Right lung (tissue), 5 donors: ENCODE data around the gene TKT. TPM values are rescaled to one million over a fixed set of nuclear protein-coding genes. Genes with fewer than 3 reads are reported as not detected.
"Not testable (repeated sequence)": the region's sequence is repeated elsewhere in the genome, so short reads cannot be mapped to it uniquely, and the experiment has no call there.

Source experiments
- DNase-seq, 2 donors: peaks; one replicate each; pipeline ENCODE4 v3.0.0-alpha.2; 2013
- polyA plus RNA-seq, 5 donors: library from polyadenylated mRNA; unstranded; fragments of 120-200 nt; gene quantifications; one replicate each; pipeline versions ENCODE4 v1.2.1 to v1.2.3, GENCODE V29; 2013; ENCODE audit warnings: inconsistent platforms in 1 of 5, low replicate concordance in 1 of 5; ENCODE audit not compliant: insufficient read length in 5 of 5, insufficient read depth in 1 of 5

Gene TKT
- polyA plus RNA-seq, 5 donors: 161 to 273 (median 228) TPM

- no peak for DNase-seq
Measured at GRCh38 chr3:53264718-53265117, 8.9 kb upstream of the TKT start.

- DNase-seq: no peak
Measured at GRCh38 chr3:53263907-53264306, 8.1 kb upstream of the TKT start.

DNA sequence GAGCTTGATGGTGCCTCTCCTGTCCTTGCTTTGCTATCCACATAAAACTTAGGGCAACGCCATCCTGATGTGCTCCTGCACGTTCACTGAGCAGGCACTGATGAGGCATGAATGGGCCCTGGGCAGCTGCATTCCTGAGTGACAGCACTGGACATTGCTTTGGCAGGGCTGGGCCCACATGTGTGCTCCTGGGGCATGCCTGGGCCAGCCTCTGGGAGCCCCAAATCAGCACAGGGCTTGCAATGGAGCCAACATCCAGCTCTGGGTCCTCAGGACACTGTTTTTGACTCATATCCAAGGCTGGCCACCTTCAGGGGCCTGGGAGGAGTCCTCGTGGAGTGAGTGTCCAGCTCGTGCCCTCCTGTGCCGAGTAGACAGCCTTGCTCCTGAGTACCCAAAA lies 5.9 kb upstream of the TKT start:
- no peak for DNase-seq

DNA sequence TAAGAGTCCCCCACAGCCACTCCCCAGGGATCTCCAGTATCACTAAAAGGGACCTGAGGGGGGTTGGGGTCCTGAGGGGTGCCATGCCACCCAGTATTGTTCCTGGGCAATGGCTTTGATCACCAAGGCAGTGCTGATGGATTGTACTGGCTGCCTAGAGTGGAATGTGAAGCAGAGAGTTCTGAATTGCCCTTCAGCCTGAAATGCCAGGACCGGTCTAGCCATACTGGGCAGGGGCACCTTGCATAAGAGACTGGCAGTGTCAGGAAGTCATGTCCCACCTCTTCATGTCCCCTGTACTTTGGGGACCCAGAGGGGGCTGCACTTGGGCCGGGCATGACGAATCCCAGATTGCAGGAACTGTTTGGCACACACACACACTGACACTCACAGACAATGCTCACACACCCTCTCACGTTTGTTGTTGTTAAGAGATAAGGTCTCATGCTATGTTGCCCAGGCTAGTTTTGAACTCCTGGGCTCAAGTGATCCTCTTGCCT lies 4.5 kb upstream of the TKT start:
- no peak for DNase-seq

- no peak for DNase-seq
Measured at GRCh38 chr3:53259427-53260259, 3.8 kb upstream of the TKT start.

DNA sequence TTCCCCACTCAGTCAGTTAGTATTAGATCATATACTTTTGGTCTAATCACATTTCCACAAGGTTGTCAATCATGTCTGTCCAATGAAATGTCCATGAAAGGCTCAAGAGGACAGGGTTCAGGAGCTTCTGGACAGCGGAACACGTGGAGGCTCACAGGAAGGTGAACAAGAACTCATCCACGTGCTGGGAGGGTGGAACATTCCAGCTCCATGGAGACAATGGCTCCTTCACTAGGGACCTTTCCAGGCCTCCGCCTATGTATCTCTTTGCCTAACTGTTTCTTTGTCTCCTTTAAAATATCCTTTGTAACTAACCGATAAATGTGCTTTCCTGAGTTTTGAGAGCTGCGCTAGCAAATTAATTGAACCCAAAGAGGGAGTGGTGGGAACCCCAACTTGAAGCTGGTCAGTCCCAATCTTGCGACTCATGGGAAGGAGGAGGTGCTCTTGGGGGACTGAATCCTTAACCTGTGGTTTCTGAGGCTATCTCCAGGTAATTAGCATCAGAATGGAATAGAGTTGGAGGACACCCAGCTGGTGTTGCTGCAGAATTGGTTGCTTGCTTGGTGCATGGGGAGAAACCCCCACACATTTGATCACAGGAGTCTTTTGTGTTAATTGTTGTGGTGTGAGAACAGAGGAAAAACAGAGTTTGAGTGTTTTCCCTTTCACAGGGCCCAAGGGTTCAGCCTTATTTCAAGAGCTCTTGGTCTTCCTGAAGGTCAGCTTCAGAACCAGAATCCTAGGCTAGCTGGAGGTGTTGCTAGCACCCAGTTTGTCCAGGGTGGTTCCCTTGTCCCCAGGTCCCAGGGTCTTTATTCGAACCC lies 3.0 kb upstream of the TKT start:
- no peak for DNase-seq

- DNase-seq: no peak
Measured at GRCh38 chr3:53257465-53257864, 1.6 kb upstream of the TKT start.

DNA sequence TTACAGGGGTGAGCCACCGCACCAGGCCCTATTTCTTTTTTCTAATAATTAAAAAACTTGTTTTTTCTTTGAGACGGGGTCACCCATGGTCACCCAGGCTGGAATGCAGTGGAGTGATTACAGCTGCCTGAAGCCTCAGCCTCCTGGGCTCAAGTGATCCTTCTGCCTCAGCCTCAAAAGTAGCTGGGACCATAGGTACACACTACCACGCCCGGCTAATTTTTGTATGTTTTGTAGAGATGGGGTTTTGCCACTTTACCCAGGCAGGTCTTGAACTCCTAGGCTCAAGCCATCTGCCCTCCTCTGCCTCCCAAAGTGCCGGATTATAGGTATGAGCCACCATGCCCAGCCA lies 858 bp upstream of the TKT start:
- no peak for DNase-seq

DNA sequence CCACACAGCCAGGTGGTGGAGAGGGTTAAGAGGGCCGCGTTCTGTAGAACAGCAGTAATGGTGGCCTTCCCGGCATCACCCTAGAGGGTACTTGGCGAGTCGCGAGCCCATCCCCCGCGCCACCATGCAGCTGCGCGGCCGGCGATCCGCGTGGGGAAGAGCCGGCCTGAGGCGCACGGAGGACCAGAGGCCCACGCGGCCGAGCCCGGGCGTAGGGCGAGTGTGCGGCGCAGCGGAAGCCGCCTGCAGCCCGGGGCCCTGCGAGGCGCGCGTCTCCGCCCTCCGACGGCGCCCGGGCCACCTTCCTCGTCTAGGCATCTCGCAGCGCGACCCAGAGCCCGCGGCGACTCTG lies 423 bp downstream of the TKT start:
- DNase-seq: no peak

- DNase-seq: peak; percentile 51 to 56
Measured at GRCh38 chr3:53254509-53255422, 1.1 kb downstream of the TKT start.

DNA sequence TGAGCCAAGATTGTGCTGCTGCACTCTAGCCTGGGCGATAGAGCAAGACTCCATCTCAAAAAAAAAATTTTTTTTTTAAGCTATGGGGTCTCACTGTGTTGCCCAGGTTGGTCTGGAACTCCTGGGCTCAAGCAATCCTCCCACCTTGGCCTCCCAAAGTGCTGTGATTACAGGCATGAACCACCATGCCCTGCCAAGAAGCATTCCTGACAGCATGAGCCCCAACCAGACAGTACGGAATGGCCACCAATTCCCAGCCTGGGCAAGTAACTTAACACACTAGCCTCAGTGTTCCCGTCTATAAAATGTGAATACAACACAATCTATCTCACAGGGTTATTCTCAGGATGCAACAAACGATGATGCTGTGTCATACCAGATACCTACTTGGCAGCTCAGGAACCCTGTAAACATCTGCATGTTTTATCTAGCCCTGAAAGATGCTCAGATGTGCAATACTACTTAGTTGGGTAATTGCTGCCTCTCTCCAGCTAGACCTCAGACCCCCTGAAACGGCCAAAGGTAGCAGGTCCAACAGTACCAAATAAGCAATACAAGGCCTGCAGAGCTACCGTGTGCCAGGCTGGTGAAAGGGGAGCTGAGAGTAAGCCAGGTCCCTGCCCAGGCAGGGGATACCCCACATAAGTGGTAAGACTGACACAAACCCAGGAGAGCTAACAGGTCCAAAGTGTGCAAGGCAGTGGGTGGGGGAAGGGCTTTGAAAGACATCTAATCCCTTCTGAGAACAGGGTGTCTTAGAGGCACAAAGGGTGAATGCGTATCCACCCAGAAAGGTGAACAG lies 1.9 kb downstream of the TKT start:
- no peak for DNase-seq

- DNase-seq: not testable (repeated sequence)
Measured at GRCh38 chr3:53252947-53253322, 2.9 kb downstream of the TKT start.

DNA sequence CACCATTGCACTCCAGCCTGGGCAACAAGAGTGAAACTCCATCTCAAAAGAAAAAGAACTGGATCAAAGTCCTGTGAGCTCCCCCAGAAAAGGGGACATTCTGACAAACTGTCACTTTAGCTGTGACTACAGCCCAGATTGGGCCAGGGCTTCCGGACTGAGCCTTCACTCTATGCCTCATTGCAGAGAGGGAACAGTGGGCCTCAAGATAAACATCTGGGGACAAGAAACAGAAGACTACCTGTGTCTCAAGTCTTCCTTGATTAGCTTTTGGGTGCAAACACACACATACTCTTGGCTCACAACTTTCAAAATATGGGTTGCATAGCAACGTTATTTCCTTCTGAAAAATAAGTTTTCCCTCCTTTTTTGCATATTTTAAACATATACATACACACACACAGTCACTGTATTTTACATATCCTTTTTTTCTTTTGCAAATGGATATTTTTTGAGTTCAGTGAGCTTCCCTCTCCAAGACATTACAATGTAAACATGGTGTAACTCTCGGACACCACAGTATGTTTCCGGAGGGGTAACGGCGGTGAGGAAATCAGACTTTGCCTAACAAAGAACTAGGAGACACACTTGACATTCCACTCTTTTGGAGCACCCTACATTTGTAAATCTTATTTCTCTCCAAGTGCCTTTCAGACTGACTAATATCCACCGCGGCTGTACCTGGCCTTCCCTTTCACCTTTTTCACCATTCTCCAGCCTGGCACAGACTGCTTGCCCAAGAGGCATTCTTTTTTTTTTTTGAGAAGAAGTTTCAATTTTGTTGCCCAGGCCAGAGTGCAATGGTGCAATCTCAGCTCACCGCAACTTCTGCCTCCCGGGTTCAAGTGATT lies 3.5 kb downstream of the TKT start:
- DNase-seq: peak; percentile 54 to 58

DNA sequence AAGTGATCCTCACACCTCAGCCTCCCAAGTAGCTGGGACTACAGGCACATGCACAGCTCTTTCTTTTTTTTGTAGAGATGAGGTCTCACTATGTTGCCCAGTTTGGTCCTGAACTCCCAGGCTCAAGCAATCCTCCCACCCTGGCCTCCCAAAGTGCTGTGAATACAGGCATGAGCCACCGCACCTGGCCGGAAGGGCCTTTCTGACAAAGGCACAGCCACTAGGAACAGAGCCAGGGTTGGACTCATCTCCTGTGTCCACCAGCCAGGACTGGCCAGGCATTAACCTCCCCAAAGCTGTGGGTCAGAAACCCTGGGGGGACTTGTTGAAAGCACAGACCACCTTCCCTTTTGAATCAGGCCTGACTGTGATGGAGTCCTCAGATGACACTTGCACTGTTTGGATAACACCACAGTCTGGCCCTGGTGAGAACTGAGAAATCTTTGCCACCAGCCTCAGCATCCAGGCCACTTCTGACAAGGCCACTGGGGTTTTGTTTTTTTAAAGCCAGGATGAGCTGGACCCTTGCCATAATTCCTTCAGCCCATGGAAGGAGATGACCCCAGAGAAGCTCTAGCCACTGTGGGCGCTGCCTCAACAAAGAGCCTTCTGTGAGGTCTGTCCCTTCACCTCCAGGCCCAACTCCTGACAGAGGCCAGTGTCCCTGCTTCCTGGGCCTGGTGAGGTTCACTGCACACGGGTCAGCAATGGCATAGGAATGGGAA lies 4.8 kb downstream of the TKT start:
- no peak for DNase-seq

- DNase-seq: no peak
Measured at GRCh38 chr3:53250453-53250852, 5.4 kb downstream of the TKT start.

DNA sequence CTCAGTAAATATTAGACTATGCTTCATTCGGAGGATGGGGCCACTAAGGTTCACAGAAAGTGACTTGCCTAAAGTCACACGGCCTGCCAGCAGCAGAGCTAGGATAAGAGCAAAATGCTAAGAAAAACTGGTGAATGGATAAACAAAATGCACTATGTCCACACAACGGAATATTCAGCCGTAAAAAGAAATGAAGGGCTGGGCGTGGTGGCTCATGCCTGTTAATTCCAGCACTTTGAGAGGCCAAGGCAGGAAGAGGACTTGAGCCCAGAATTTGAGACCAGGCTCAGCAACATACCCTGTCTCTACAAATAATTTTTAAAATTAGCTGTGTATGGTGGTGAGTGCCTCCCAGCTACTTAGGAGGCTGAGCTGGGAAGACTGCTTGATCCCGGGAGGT lies 7.7 kb downstream of the TKT start:
- DNase-seq: no peak

DNA sequence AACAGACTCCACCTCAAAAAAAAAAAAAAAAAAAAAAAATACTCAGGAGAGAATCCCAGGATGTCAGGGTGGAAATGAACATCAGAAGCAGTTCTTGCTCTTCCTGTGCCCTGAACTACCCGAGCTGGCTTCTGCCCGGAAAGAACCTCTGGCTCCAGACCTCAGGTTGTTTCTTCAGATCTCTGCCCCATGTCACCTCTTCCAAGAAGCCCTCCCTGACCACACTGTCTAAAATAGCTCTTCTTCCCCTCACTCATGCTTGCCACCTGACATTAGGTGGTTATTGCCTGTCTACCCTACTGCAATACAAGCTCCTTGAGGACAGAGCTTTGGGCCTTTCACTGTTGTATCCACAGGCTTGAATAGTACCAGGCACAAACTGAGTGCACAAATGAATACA lies 8.2 kb downstream of the TKT start:
- DNase-seq: no peak

DNA sequence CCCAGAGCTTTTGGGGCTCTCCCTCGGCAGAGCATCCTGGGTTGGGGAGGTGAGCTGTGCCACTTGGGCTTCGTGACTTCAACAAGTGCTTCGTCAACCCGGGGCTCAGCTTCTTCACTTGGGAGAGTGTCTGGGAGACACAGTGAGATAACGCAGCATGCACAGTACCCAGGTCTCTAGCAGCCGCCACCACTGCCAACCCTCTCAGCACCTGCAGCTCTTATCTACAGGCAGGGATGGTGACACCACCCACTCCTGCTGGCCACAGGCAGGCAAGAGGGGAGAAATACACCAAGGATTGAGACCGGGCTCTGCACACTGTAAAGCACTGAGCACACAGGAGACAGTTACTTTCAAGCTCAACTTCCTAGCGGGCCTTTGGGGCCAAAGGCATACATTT lies 11.6 kb downstream of the TKT start:
- no peak for DNase-seq

- no peak for DNase-seq
Measured at GRCh38 chr3:53243785-53244184, 12.0 kb downstream of the TKT start.

DNA sequence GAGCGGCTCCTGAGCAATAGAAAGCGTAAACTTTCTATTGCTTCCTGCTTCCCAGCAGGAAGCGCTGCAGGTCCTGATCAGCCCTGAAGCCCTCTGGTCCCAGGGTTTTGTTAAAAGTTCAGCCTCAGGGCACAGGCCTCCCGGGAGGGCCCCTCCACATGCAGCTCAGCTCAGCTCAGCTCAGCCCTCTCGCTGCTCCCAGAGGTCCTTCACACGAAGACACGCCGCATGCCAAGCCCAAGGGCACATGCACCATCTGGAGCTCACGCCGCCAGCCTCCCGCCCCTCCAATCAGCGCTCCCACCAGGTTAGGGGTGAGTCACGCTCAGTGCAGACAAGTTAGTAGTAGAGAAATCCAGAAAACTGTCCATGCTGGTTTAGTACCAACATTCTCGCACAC lies 12.7 kb downstream of the TKT start:
- no peak for DNase-seq
